ENCODE data around the gene ZFP36L2.

The ZFP36L2 gene

DNA sequence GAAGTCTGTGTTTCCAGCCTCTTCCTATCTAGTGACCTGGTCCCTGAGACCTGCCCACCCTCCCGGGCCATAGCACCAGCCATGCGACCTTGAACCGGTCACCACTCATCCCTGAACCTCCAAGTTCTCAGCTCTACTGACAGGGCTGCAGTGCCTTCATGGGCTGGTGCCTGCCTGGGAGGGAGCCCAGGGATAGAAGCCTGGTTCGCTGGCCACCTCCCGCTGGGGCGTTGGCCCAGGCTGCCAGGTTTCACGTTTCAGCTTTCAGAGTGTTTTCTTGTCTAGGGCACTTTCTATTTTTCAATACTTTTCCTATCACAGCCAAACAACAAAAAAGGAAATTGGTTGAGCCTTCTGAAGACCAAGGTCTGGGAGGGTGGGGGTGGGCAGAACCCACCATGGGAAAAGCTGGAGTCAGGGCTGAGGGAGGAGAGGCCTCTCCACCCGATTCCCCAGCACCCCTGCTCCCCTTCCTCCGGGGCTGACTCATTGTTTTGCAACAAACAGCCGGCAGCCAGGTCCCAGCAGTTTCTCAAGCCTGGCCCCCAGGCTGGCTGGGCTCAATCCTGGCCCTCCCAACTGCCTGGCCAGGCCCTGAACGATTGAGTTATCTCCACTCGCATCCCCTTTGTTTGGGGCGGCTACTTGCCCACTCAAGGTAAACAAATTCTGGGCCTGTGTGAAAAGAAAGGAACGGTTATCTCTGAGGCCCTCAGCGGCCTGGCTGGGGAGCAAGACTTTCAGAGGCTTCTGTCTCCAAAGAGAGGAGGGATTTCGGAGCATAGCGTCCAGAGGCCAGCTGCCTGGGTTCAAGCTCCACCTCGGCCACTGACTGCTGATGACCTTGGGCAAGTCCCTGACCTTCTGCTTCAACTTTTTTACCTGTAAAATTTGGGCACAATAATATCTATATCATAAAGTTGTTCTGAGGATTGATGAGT, 47.5 kb downstream of the ZFP36L2 start:
- no peak for TF ChIP-seq CTCF (IDR thresholded peaks at IDR 0.05; ENCODE audit: insufficient read depth, low read depth, low read length, missing control alignments)
- no peak overlapping the region for H3K4me3 ChIP-seq (ENCODE audit: low read depth, low read length)
- DNase-seq (ENCODE audit: low read depth): no peak

DNA sequence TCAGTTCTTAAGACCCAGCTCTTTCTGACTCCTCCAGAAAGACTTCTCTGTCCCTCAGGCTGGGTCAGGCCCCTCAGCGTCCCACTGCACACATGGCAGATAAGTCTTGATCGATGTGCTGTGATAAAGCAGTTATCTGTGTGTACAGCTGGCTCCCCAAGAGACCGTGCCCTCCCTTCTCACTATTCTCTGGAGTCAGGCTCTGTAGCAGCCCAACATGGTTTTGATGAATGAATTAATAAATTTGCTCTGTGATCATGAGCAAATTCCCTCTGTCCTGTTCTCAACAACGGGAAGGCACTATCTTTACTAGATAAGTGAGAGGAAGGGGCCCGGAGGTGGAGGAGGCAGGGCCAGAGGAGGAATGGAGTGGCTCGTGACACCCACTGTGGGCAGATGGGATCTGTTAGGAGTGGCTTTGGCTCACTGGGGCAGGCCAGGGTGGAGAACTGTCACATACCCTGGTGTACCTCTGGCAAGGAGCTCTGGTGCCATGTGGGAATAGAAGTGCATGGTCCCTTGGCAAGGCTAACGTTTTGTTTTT, 48.3 kb downstream of the ZFP36L2 start:
- no peak for TF ChIP-seq CTCF (IDR thresholded peaks at IDR 0.05; ENCODE audit: insufficient read depth, low read depth, low read length, missing control alignments)
- DNase-seq (ENCODE audit: low read depth): no peak
- no peak overlapping the region for H3K4me3 ChIP-seq (ENCODE audit: low read depth, low read length)

DNA sequence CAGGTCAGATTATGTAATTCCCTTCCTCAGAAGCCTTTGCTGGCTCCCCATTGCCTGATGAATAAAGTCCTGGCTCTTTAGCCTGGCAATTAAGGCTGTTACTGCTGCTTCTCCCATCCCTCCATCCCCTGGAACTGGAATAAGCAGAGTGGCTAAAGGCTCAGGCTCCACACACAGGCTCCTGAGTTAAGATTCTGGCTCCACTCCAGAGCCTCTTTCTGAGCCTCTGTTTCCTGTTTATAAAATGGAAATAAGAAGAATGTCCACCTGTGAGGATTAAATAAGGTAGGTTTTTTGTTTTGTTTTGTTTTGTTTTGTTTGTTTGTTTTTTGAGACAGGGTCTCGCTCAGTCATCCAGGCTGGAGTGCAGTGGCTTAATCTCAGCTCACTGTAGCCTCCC, 50.0 kb downstream of the ZFP36L2 start:
- no peak overlapping the region for H3K4me3 ChIP-seq (ENCODE audit: low read depth, low read length)
- DNase-seq (ENCODE audit: low read depth): no peak
- TF ChIP-seq CTCF (IDR thresholded peaks at IDR 0.05; ENCODE audit: insufficient read depth, low read depth, low read length, missing control alignments): no peak

DNA sequence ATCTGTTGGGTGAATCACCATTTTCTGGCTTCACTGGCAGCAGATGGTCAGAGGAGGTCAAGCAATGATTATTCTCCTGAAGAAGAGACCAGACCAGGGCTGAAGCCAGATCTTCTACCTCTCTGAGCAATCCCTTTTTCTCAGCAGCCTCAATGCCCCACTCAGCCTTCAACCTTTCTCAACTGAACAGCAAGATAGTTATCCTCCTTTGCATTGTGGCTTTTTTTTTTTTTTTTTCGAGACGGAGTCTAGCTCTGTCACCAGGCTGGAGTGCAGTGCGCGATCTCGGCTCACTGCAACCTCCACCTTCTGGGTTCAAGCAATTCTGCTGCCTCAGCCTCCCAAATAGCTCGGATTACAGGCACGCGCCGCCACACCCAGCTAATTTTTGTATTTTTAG, 50.5 kb downstream of the ZFP36L2 start:
- DNase-seq (ENCODE audit: low read depth): no peak
- H3K4me3 ChIP-seq (ENCODE audit: low read depth, low read length): no peak overlapping the region

DNA sequence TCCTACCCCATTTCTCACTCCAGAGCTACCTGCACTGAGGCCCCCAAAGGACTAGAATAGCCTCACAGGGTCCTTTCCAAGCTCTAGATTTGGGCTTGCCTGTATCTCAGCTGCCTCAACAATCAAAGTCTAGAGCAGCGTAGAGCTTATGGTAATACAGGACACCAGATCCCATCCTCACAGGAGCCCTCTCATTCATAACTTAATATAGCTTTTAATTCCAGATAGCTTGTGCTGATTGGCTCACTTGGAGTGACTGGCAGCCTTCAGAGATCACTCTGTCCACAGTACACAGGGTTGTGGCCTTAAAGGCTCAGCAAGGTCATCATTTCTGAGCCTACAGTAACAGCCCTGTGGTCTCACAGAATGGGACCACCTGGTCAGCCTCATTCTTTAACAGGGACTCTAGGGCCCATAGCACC, 51.4 kb downstream of the ZFP36L2 start:
- no peak for TF ChIP-seq CTCF (IDR thresholded peaks at IDR 0.05; ENCODE audit: insufficient read depth, low read depth, low read length, missing control alignments)
- H3K4me3 ChIP-seq (ENCODE audit: low read depth, low read length): peak overlapping the region; percentile 27; the same call in 1 of the 2 replicates
- DNase-seq (ENCODE audit: low read depth): no peak

More for the DNA sequence above, 50.5 kb downstream of the ZFP36L2 start:
- TF ChIP-seq CTCF (IDR thresholded peaks at IDR 0.05; ENCODE audit: insufficient read depth, low read depth, low read length, missing control alignments): no peak

- DNase-seq (ENCODE audit: low read depth): peak; percentile 89
- no peak for TF ChIP-seq CTCF (IDR thresholded peaks at IDR 0.05; ENCODE audit: insufficient read depth, low read depth, low read length, missing control alignments)
- H3K4me3 ChIP-seq (ENCODE audit: low read depth, low read length): peak overlapping the region; percentile 27
These were observed 52.0 kb downstream of the ZFP36L2 start for GRCh38 chr2:43174368-43174916.
